K562 (cell line): ENCODE results near the gene NAP1L4. TPM values are rescaled to one million over a fixed set of nuclear protein-coding genes. Genes with fewer than 3 reads are reported as not detected.

Experiments
- ARID3B ChIP-seq: fragments of 250-450 bp; sonication (Bioruptor Pico); IDR thresholded peaks from 2 replicates; pipeline ENCODE4 v1.4.0; 2020; ENCODE audit warnings: borderline replicate concordance
- CSDE1 ChIP-seq, 2 experiments: fragments of 450-650 bp; IDR thresholded peaks; 2 replicates each; pipeline ENCODE4 v1.6.1; 2016; ENCODE audit warnings: mild to moderate bottlenecking in 1 of 2
- NFRKB ChIP-seq: fragments of 450-650 bp; IDR thresholded peaks from 2 replicates; pipeline ENCODE4 v1.6.1; 2016; ENCODE audit warnings: low read depth
- SMAD3 ChIP-seq: fragments of 450-650 bp; formaldehyde crosslinking; conservative IDR thresholded peaks from 2 replicates; pipeline ENCODE4 v1.4.0; 2020; ENCODE audit warnings: mild to moderate bottlenecking
- ZBTB17 ChIP-seq: fragments of 450-650 bp; formaldehyde crosslinking; IDR thresholded peaks from 2 replicates; pipeline ENCODE4 v1.4.0; 2020; ENCODE audit warnings: mild to moderate bottlenecking
- ZNF212 ChIP-seq: fragments of 450-650 bp; formaldehyde crosslinking; IDR thresholded peaks from 2 replicates; pipeline ENCODE4 v1.4.0; 2020; ENCODE audit warnings: mild to moderate bottlenecking
- ZNF507 ChIP-seq: conservative IDR thresholded peaks from 2 replicates; pipeline ENCODE4 v1.6.1; 2017; ENCODE audit warnings: missing genetic modification characterization, missing compliant biosample characterization
- ZNF511 ChIP-seq: sonication (generic); formaldehyde crosslinking; IDR thresholded peaks from 2 replicates; pipeline ENCODE4 v1.8.0; 2022; ENCODE audit warnings: mild to moderate bottlenecking, missing genetic modification reagents
- polyA plus RNA-seq, 8 experiments: library from polyadenylated mRNA; depleted of rRNA in 4 of 8; stranded (reverse) in 5 of 8; unstranded in 3 of 8; fragments of >200 nt; fragmentation: Nextera tagmentation in 2 of 8; fragmentation: Illumina TruSeq in 1 of 8; extraction: Ambion mirVana in 2 of 8; extraction: Trizol in 1 of 8; gene quantifications; 2 replicates each; pipeline versions ENCODE4 v1.2.1 to v1.2.3, GENCODE V29; 2011 to 2014; ENCODE audit warnings: inconsistent platforms in 1 of 8, missing spikeins in 1 of 8
- total RNA-seq, 7 experiments: library from RNA; depleted of rRNA in 6 of 7; stranded (reverse); fragments of >200 nt in 6 of 7; fragmentation: Illumina TruSeq in 2 of 7; extraction: Trizol in 2 of 7; gene quantifications; 2 replicates each; pipeline versions ENCODE4 v1.2.1 to v1.2.3, GENCODE V29; 2011 to 2021; ENCODE audit warnings: low replicate concordance in 1 of 7
- TF ChIP-seq, protein P1 (sequence below): fragments of 200-600 bp; sonication (generic); IDR thresholded peaks from one replicate; pipeline ENCODE4 v1.6.1; 2012; ENCODE audit warnings: mild to moderate bottlenecking, low read depth, low read length, inconsistent platforms
- TF ChIP-seq, protein P2 (sequence below): sonication (generic); formaldehyde crosslinking; IDR thresholded peaks from 2 replicates; pipeline ENCODE4 v1.4.0; 2020; ENCODE audit warnings: mild to moderate bottlenecking, missing genetic modification reagents

The NAP1L4 gene
- total and polyA plus RNA-seq, 9 of the 15 experiments (the other 6 are each of a cell fraction or from before 2014, with no cell fraction given) = 34.1 to 237 (median 179) TPM

DNA sequence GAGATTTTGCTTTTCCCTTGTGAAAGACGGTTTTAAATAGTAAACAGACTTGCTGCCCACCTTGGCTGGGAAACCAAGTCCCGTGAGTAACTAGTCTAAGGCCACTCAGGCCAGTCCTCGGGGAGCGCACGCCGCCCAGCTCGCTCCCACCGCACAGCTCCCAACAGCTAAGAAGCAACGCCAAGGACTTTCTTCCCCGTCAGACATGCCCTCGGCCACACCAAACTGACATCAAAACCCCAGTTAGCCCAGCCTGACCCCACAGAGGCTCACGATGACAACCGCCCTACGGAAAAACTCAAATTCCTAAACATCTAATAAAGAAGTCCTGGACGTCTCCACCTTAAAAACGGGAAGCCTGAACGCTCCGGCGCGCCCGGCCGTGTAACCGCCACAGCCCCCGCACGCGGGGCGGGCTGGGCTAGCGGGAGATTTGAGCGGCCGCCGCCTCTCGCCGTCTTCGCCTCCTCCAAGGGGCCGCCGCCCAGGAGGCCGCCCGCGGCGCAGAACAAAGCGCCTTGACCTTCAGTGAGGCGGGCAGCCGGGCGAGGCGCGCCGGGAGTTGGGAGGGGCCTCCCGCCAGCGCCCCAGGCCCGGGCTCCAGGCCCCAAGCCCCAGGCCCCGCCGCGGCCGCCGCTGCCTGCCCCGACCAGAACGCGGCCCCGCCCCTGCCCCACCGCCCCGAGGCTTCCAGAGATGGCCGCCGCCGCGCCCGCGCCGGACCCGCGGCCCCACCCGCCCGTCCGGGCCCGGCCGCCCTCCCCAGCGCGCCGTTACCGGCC, 486 bp downstream of the NAP1L4 start (continued):
- TF ChIP-seq, protein P1, sequence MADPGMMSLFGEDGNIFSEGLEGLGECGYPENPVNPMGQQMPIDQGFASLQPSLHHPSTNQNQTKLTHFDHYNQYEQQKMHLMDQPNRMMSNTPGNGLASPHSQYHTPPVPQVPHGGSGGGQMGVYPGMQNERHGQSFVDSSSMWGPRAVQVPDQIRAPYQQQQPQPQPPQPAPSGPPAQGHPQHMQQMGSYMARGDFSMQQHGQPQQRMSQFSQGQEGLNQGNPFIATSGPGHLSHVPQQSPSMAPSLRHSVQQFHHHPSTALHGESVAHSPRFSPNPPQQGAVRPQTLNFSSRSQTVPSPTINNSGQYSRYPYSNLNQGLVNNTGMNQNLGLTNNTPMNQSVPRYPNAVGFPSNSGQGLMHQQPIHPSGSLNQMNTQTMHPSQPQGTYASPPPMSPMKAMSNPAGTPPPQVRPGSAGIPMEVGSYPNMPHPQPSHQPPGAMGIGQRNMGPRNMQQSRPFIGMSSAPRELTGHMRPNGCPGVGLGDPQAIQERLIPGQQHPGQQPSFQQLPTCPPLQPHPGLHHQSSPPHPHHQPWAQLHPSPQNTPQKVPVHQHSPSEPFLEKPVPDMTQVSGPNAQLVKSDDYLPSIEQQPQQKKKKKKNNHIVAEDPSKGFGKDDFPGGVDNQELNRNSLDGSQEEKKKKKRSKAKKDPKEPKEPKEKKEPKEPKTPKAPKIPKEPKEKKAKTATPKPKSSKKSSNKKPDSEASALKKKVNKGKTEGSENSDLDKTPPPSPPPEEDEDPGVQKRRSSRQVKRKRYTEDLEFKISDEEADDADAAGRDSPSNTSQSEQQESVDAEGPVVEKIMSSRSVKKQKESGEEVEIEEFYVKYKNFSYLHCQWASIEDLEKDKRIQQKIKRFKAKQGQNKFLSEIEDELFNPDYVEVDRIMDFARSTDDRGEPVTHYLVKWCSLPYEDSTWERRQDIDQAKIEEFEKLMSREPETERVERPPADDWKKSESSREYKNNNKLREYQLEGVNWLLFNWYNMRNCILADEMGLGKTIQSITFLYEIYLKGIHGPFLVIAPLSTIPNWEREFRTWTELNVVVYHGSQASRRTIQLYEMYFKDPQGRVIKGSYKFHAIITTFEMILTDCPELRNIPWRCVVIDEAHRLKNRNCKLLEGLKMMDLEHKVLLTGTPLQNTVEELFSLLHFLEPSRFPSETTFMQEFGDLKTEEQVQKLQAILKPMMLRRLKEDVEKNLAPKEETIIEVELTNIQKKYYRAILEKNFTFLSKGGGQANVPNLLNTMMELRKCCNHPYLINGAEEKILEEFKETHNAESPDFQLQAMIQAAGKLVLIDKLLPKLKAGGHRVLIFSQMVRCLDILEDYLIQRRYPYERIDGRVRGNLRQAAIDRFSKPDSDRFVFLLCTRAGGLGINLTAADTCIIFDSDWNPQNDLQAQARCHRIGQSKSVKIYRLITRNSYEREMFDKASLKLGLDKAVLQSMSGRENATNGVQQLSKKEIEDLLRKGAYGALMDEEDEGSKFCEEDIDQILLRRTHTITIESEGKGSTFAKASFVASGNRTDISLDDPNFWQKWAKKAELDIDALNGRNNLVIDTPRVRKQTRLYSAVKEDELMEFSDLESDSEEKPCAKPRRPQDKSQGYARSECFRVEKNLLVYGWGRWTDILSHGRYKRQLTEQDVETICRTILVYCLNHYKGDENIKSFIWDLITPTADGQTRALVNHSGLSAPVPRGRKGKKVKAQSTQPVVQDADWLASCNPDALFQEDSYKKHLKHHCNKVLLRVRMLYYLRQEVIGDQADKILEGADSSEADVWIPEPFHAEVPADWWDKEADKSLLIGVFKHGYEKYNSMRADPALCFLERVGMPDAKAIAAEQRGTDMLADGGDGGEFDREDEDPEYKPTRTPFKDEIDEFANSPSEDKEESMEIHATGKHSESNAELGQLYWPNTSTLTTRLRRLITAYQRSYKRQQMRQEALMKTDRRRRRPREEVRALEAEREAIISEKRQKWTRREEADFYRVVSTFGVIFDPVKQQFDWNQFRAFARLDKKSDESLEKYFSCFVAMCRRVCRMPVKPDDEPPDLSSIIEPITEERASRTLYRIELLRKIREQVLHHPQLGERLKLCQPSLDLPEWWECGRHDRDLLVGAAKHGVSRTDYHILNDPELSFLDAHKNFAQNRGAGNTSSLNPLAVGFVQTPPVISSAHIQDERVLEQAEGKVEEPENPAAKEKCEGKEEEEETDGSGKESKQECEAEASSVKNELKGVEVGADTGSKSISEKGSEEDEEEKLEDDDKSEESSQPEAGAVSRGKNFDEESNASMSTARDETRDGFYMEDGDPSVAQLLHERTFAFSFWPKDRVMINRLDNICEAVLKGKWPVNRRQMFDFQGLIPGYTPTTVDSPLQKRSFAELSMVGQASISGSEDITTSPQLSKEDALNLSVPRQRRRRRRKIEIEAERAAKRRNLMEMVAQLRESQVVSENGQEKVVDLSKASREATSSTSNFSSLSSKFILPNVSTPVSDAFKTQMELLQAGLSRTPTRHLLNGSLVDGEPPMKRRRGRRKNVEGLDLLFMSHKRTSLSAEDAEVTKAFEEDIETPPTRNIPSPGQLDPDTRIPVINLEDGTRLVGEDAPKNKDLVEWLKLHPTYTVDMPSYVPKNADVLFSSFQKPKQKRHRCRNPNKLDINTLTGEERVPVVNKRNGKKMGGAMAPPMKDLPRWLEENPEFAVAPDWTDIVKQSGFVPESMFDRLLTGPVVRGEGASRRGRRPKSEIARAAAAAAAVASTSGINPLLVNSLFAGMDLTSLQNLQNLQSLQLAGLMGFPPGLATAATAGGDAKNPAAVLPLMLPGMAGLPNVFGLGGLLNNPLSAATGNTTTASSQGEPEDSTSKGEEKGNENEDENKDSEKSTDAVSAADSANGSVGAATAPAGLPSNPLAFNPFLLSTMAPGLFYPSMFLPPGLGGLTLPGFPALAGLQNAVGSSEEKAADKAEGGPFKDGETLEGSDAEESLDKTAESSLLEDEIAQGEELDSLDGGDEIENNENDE = no peak
- TF ChIP-seq ZNF507 (no peak), SMAD3 (no peak), ZNF212 (CRISPR knock-in tag) (no peak), ARID3B (no peak), NFRKB (no peak), ZNF511 (CRISPR knock-in tag) (no peak), CSDE1 (IDR thresholded peaks at IDR 0.05) (no peak), ZBTB17 (CRISPR knock-in tag) (no peak)
- TF ChIP-seq, protein P2, sequence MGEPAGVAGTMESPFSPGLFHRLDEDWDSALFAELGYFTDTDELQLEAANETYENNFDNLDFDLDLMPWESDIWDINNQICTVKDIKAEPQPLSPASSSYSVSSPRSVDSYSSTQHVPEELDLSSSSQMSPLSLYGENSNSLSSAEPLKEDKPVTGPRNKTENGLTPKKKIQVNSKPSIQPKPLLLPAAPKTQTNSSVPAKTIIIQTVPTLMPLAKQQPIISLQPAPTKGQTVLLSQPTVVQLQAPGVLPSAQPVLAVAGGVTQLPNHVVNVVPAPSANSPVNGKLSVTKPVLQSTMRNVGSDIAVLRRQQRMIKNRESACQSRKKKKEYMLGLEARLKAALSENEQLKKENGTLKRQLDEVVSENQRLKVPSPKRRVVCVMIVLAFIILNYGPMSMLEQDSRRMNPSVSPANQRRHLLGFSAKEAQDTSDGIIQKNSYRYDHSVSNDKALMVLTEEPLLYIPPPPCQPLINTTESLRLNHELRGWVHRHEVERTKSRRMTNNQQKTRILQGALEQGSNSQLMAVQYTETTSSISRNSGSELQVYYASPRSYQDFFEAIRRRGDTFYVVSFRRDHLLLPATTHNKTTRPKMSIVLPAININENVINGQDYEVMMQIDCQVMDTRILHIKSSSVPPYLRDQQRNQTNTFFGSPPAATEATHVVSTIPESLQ (CRISPR knock-in tag) = no peak
